SIG-M5 (cell line): ENCODE results near the gene CHMP6.

Experiments
- DNase-seq: peaks from one replicate; lab custom pipeline; 2025; lab: John Stamatoyannopoulos, UW

Gene CHMP6

GRCh38 chr17:80970762-80971703, 20.6 kb upstream of the CHMP6 start:
- no peak for DNase-seq

- no peak for DNase-seq
These were observed 19.8 kb upstream of the CHMP6 start for GRCh38 chr17:80971704-80972304.

DNA sequence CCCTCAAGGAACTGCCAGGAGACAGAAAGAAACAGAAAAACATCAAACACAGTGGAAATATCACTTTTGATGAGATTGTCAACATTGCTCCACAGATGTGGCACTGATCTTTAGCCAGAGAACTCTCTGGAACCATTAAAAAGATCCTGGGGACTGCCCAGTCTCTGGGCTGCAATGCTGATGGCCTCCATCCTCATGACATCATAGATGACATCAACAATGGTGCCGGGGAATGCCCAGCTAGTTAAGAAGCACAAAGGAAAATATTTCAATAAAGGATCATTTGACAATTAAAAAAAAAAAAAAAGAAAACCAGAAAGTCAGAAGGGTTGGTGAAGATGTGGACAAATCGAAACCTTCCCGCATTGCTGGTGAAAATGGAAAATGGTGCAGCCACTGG, 14.9 kb upstream of the CHMP6 start:
- DNase-seq = no peak

GRCh38 chr17:80977172-80977571, 14.5 kb upstream of the CHMP6 start:
- no peak for DNase-seq

DNA sequence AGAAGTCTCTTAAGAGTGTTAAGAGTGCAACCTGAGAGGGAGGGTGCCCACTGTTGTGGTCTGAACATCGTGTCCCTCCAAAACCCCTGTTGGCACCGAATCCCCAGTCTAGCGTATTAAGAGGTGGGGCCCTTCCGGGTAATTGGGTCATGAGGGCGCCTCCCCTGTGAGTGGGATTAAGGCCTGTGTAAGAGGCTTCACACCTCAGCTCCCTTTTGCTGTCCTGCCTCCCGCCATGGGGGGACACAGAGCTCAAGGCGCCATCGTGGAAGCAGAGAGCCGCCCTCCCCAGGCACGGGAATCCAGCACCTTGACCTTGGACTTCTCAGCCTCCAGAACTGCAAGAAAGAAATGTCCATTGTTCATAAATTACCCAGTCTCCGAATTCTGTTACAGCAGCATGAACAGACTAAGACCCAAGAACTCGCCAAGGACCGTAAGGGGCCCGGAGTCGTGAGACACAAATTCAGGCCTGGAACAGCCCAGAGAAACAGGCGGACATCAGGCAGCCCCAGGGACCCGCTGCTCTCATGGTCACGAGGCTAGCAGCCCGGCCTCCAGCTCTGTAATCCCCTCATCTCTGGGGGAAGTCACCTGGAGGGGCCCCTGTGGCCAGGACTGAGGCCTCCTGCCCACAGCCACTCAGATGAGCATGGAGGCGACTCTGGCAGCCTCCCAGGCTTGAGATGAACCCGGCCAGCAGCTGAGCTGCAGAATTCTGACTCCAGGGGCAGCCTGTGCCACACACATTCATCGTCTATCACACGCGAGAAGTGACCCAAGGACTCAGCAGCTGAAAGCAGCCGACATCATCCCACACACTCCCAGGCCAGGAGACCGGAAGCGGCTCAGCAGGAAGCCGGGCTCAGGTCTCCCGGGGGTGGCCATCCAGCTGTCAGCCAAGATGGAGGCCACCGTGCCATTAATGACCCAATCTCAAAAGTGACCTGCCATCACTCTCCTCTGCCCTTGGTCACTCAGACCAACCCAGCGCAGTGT, 12.8 kb upstream of the CHMP6 start:
- DNase-seq = no peak

GRCh38 chr17:80979547-80980378, 11.9 kb upstream of the CHMP6 start:
- DNase-seq = no peak

GRCh38 chr17:80980397-80981061, 11.1 kb upstream of the CHMP6 start:
- DNase-seq = no peak

DNA sequence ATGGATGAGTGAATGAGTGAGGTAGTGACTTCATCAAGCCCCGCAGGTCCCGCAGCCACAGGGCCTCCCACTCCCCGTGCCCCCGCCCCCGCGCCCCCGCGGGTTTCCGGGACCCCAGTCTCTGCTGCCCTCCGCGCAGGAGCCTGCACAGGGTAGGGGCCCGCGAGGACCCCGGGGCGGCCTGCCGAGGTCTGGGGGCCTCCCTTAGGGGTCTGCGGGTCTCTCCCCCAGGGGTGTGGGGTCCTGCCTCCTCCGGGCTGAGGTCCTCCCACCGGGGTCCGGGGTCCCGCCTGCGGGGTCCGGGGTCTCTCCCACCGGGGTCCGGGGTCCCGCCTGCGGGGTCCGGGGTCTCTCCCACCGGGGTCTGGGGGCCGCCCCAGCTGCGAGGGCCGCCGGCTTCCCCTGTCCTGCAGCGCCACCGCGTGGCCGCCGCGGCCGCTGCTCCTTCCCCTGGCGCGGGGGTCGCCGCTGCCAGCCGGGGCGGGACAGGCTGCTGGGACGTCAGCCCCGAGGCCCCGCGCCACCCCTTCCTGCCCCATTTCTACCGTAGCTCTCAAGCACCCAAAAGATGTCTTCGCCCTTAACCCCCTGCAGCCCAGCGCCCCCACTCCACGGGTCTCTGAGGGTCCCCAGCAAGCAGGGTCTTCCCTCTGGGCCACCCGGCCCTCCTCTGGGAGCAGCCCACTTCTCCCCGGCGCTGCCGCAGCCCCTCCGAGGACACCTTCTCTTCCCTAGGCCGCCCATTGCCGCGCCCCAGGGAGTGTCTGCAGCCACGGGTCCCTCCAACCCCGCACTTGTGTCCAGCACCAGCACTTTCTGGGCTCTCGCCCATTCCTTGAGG, 10.4 kb upstream of the CHMP6 start:
- DNase-seq = no peak

GRCh38 chr17:80981929-80982425, 9.7 kb upstream of the CHMP6 start:
- DNase-seq = no peak

- DNase-seq = no peak
These were observed 9.1 kb upstream of the CHMP6 start for GRCh38 chr17:80982426-80982974.

- DNase-seq = no peak
These were observed 8.1 kb upstream of the CHMP6 start for GRCh38 chr17:80983545-80983944.

- DNase-seq = no peak
These were observed 6.9 kb upstream of the CHMP6 start for GRCh38 chr17:80984749-80985148.

DNA sequence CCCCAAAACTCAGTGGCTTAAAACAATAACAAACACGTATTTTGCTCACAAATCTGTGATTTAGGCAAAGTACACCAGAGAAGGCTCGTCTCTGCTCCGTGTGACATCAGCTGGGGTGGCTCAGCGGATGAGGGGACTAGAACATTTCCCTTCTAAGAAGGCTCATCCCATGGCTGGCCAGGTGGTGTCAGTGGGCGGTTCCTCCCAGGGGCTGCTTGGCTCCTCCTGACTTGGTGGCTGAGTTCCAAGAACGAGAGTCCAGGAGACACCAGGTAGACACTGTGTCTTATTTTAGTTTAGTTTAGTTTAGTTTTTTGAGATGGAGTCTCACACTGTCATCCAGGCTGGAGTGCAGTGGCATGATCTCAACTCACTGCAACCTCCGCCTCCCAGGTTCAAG, 5.6 kb upstream of the CHMP6 start:
- no peak for DNase-seq

DNA sequence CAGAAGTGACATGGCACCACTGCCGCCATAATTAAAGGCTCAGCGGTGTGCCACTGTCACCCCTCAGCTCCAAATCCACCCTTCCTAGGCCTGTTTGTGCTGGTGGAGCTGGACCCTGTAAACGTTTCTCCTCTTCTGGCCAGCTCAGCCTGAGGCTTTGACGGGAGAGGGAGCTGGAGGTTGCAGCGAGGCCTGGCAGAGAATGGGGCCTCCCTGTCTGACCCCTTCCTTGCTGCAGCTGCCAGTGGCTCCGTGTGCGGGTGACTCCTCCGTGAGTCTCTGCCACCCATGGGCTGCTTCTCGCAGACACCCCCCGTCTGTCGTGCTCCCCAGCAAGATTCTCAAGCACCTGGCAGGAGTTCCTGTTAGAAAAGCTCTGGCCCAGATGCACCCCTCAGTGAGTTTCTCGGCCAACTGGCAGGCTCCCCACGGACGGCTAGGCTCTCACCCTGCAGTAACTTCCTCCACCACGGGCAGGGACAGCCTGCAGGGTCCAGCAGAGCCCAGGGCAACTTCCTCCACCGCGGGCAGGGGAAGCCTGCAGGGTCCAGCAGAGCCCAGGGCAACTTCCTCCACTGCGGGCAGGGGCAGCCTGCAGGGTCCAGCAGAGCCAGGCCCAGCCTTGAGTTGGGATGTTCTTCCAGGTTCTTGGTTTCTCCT, 4.7 kb upstream of the CHMP6 start:
- no peak for DNase-seq

DNA sequence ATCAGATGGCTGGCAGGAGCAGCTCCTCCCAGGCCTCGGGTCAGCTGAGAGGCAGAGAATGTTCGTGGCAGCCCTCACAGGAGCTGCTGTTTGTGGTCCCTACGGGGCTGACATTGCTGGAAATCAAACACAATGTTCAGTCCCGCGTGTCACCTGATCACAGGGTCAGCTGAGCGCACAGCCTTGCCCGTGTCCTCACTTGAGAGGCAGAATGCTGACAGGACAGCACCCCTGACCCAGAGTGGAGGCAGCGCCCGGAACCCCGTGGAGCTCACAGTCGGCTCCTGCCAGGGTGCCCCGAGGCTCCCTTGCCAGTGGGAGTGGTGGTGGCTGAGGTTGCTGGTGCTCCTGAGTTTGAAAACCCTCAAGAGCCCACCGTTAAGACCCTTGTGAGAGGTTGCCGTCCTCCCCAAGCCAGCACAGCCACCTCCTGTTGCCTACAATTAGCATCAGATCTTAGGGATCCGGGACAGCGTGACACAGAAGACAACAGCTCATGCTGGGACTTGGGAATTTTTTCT, 3.6 kb upstream of the CHMP6 start:
- no peak for DNase-seq

DNA sequence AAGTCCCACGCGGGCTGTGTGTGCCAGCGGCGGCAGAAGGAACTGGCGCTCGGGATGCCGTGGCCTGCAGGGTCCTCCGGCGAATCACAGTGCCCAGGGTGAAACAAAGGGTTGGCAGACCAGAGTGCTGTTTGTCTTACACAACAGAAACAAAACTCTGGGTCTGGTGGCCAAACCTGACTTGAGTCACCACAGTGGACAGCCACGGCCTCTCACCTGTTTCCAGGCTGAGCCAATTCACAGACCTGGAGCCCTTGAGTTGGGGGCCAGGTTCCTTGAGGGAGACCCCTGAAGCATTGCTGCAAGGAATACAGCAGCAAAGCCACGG, 2.1 kb upstream of the CHMP6 start:
- DNase-seq = no peak

DNA sequence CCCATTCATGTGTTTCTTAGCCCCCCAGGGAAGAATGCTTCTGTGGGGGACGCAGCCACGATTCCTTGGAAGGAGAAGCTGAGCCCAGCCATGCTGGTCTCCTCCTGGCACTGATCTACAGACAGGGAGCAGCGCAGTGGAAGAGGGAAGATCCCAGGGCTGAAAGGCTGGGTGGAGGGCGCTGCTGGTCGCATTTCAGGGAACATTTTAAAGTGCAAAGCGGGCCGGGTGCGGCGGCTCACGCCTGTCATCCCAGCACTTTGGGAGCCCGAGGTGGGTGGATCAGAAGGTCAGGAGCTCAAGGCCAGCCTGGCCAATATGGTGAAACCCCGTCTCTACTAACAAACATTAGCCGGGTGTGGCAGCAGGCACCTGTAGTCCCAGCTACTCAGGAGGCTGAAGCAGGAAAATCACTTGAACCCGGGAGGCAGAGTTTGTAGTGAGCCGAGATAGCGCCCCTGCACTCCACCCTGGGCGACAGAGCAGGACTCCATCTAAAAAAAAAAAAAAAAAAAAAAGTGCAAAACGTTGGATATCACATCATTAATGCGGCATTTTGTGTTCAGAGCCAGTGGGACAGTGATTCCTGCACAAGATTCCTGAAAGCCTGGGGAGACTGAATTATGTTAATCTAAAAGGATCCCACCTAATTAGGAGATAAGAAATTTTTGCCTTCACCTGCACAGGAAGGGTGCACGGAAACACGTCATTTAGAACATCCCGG, 558 bp upstream of the CHMP6 start:
- DNase-seq = no peak
